Measurements from ENCODE around the gene PAFAH2.
"Not testable (repeated sequence)": the region's sequence is repeated elsewhere in the genome, so short reads cannot be mapped to it uniquely, and the experiment has no call there.

PAFAH2 gene

DNA sequence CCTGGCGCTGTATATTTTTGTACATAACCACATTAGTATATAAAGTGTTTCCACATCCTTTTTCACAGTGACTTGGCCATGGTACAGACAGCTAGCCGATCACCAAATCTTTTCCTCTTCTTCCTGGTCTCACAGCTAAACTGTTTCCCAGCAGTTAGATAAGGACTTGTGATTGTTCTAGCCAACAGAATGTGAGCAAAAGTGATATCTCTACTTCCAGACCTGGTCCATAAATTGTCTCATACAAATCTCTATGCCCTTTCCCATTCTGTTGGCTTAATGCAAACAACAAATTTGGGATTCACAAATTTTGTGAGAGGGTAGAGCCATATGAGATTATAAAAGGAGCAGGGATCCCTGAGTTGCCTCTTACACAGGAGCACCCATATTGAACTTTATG is 19.5 kb downstream of the PAFAH2 start:
- no peak for DNase-seq

- DNase-seq: no peak
These were observed 20.1 kb downstream of the PAFAH2 start for GRCh38 chr1:25977801-25978200.

GRCh38 chr1:25973610-25974321 is 24.1 kb downstream of the PAFAH2 start:
- DNase-seq: no peak

DNA sequence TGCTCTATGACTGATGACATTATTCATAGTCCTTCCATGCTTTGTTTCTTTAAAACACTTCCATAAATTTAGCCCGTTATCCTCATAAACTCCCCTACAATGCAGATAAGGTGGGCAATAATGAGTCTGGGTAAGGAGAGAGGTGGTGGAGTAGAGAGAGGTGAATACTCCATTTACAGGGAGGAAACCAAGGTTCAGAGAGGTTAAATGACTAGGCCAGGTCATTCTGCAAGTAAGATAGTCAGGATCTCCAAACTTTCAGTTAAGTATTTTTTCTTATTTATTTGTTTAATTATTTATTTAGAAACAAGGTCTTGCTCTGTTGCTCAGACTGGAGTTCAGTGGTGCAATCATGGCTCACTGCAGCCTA is 26.1 kb downstream of the PAFAH2 start:
- no peak for DNase-seq

- DNase-seq: no peak
These were observed 26.6 kb downstream of the PAFAH2 start for GRCh38 chr1:25971066-25971810.

DNA sequence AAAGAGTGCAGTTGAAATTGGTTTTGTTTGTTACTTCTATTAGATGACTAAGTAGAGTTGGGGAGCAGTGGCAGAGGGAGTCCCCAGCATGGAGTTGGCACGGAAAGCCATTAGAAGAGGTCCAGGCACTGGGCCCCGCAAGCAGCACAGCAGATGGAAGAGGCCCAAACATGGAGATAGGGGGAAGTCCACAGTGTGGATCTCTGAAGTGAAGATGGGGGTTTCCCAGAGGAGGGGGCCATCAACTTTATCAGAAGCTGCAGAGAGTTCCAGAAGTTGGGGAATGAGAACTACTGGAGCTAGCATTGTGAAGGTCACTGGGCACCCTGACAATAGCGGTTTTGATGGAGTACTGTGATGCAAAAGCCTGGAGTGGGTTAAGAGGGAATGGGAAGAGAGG is 30.6 kb downstream of the PAFAH2 start:
- no peak for DNase-seq

DNA sequence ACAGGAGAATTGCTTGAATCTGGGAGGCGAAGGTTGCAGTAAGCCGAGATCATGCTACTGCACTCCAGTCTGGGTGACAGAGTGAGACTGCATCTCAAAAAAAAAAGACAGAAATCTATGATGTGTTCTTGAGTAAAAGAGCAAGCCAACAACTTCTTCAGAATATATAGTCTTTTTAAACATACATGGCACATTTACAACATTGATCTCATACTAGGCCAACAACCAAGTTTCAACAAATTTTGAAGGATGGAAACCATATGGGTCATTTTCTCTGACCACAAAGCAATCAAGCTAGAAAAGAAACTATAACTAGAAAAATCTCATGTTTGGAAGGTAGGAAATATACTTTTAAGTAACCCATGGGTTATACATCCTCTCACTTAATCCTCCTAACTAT is 38.3 kb downstream of the PAFAH2 start:
- DNase-seq: no peak

GRCh38 chr1:25958465-25958864 is 39.4 kb downstream of the PAFAH2 start:
- DNase-seq: no peak

- DNase-seq: no peak
These were observed 42.3 kb downstream of the PAFAH2 start for GRCh38 chr1:25955553-25955952.

- no peak for DNase-seq
These were observed 43.5 kb downstream of the PAFAH2 start for GRCh38 chr1:25954282-25954938.

GRCh38 chr1:25952841-25953401 is 44.9 kb downstream of the PAFAH2 start:
- DNase-seq: no peak

GRCh38 chr1:25948641-25949040 is 49.2 kb downstream of the PAFAH2 start:
- DNase-seq: no peak

DNA sequence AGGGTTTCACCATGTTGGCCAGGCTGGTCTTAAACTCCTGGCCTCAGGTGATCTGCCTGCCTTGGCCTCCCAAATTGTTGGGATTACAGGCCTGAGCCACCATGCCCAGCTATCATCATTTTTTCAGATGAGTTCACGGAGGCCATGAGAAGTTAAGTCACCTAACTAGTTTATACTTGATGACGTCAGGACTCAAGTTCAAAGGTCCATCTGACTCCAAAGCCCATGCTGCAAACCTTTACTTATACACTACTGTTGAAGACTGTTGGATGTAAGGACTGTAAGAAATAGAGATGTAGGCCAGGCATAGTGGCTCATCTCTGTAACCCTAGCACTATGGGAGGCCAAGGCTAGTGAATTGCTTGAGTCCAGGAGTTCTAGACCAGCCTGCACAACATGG is 50.8 kb downstream of the PAFAH2 start:
- DNase-seq: no peak

DNA sequence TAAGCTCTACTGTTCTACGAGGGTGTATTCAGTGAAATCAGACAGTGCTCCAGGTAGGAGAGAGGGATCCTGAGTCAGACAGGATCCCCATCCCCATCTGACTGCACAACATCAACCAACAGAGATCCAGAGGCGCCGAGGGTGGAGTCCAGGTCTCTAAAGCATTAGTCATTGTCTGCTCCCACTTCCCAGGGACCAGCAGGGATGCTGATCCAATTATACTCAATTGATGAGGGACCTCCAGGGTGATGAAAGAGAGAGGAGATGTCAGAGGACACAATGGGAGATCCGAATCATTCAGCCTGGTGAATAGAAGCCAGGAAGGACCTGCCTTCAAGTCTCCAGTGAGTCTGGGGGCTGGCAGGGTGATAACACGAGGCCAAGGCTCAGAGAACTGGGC is 52.1 kb downstream of the PAFAH2 start:
- DNase-seq: no peak

- no peak for DNase-seq
These were observed 52.9 kb downstream of the PAFAH2 start for GRCh38 chr1:25944986-25945385.

- DNase-seq: not testable (repeated sequence)
These were observed 54.4 kb downstream of the PAFAH2 start for GRCh38 chr1:25943511-25943910.

DNA sequence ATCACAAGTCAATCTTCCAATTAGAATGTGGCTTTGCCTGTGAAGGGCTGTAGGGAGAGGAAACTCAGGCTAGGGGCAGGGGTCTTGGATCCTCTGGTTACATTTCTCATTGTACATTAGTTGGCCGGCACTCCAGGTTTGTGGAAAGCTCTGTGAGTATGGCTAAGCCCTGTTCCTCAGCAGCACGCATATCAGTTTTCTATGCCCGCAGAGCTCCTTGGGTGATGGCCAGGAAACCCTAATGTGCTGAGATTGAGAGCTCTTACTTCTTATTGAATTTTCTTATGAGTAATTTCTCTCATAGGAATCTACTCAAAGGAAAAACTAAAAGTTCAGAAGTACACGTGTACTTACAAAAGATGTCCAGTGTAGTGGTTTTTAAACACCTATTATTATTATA is 60.9 kb downstream of the PAFAH2 start:
- no peak for DNase-seq

DNA sequence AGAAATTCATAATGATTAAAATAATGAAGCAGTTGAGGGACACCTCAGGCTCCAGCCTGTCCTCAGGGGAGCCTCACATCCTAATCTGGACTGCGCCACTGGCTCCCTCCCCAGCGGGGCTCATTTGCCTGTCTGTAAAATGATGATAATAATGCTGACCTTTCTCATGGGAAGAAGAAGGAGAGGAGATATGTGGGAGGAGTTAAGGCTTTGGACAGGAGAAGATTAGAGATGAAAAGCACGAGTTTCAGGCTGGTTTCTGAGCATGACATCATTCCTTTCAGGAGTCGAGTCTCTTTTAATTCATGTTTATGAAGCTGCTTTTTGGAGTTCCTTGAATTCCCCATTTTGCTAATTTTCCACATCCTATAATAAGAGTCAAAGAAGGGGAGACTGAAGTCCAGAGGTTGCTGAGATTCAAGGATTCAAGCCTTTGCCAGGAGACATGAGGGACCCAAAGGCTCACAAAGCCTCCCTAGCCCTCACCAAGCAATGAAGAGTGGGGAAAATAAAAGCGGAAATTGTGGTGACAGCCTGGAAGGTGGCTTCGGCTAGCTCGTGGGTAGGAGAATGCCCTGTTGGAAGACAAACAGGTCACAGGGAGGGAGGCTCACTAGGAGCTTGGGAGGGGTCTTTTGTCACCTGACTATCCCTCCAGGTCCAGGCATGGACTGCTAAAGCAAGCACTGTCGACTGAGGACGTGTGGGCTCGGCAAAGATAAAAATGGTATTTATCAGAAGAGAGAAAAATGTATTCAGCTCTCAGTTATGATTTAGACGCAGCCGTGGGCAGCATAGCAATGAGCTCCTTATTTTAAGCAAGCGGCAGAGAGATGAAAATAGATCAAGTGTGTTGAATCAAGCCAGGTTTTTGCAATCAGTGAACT is 64.1 kb downstream of the PAFAH2 start:
- DNase-seq: no peak

- DNase-seq: not testable (repeated sequence)
These were observed 65.0 kb downstream of the PAFAH2 start for GRCh38 chr1:25932811-25933400.

GRCh38 chr1:25932321-25932720 is 65.5 kb downstream of the PAFAH2 start:
- no peak for DNase-seq

GRCh38 chr1:25929016-25929415 is 68.8 kb downstream of the PAFAH2 start:
- no peak for DNase-seq

Measured in effector CD4-positive, alpha-beta T cell (primary cell).